NCI-H2029 treated with DMSO at 0.1 percent for 48 hours (cell line): ENCODE results near the gene HBEGF.

ENCODE experiments used
- DNase-seq: peaks from one replicate; lab custom pipeline; 2025; lab: John Stamatoyannopoulos, UW

The HBEGF gene, protein sequence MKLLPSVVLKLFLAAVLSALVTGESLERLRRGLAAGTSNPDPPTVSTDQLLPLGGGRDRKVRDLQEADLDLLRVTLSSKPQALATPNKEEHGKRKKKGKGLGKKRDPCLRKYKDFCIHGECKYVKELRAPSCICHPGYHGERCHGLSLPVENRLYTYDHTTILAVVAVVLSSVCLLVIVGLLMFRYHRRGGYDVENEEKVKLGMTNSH

DNA sequence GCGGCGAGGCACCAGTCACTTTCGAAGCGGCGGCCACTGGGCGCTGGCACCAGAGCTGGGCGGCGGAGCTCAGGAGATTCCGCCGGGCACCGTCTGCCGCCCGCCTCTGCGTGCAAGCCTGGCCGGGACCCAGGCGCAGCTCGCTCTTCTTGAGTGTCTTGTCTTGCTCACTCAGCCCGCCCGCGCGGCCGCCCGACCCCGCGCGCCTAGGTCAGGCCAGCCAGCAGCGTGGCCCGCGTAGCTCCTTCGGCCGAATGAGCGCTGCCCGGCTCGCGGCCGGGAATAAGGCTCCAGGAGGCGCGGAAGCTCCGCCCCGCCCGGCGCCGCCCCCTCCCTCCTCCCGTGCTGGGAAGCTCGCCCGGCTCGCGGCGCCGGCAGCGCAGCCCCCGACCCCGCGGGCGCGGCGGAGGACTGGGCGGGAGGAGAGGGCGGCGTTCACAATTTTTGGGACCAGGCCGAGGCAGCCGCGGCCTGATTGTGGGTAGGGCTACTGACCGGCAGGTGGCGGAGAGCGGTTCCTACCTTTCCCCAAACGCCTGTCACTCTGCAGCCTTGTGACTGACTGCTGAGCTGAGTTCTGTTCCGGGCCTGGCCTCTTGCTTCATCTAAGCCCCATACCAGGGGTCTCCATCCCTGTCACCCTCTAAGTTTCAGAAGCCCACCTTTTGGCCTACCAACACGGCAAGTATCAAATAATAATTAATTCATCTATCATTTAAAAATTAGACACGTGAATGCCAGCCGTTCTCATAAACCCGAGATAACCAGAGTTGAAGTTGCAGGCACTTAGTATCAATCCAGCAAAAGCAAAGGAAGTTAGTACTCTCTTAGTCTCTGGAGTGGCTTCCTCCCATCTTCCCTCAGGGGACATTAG lies at the start of gene HBEGF:
Gene HBEGF, minus strand, starts transcription at position 256 of the 874 bp plus-strand sequence. CDS start 275 bp downstream, outside the sequence.
- DNase-seq, result peak; percentile 43

DNA sequence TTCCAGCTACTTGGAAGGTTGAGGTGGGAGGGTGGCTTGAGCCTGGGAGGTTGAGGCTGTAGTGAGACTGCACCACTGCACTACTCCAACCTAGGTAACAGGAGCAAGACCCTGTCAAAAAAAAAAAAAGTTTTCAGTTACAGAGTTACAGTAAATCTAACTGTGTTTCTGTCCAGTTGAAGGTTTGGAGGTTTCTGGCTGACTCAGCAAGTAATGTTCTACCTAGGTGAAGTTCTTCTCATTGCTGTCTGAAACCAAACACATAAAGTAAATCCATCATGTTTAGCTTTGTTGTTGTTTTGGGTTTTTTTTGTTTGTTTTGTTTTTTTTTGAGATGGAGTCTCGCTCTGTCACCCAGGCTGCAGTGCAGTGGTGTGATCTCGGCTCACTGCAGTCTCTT lies 47.3 kb upstream of the HBEGF start:
- no peak for DNase-seq

DNA sequence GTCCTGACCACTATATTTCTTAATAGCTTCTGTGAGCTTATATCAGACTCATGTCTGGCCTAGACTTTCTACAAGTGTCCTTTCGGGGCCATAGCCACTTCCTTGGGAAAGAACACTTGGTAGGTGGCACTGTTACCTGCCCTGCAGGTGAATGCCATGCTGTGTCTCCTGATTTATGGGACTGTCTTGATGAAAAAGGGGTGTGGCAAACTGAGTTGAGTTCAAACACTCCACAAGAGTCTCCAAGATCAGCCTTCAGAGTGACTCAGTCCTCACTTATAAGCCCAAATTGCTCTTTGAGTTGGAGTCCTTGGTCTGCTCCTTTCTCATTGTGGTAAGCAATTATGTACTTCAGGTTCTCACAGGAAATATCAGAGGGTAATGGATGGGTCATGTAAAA lies 45.3 kb upstream of the HBEGF start:
- no peak for DNase-seq

DNA sequence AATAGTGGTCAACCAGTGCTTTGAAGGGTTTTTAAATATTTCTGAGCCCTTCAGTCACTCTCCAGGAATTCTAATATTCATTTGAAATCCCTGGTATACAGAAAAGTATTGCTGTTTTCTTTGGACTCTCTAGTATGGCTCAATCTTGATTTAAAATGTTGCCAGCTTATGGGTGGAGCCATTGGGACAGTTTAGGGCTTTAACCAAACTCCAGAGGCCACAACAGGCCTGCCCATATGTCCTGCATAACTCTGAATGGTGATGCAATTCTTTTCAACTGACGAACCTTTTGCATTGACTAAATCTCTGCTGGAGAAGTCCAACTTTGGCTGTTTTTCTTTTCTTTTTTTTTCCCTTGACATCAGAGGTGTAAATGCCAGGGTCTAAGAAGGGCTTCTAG lies 44.9 kb upstream of the HBEGF start:
- no peak for DNase-seq

DNA sequence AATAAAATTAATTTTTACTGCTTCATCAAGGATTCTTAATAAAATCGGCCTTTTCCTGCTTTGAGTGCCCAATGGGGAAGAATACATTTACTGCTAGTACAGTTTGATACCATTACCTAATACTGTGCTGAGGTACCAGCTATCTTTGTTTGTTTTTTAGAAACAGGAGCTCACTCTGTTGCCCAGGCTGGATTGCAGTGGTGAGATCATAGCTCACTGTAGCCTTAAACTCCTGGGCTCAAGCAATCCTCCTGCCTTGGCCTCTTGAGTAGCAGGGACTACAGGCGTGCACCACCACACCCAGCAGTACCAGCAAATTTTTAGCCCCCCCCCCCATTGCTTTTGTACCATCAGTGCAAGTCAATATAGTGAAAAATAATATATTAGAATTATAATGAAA lies 41.6 kb upstream of the HBEGF start:
- no peak for DNase-seq

DNA sequence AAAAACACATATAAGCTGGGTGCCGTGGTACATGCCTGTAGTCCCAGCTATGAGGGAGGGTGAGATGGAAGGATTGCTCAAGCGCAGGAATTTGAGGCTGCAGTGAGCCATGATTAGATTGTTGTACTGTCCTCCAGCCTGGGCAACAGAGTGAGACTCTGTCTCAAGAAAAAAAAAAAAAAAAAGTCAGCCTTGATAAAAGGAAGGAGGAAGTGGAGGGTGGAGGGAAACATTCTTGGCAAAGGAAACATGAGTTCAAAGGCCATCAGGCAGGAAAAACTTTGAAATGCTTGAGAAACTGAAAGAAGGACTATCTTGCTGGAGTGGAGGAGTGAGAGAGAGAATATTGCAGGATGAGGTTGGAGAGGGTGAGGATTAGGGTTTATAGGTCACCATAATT lies 36.9 kb upstream of the HBEGF start:
- DNase-seq, result no peak

DNA sequence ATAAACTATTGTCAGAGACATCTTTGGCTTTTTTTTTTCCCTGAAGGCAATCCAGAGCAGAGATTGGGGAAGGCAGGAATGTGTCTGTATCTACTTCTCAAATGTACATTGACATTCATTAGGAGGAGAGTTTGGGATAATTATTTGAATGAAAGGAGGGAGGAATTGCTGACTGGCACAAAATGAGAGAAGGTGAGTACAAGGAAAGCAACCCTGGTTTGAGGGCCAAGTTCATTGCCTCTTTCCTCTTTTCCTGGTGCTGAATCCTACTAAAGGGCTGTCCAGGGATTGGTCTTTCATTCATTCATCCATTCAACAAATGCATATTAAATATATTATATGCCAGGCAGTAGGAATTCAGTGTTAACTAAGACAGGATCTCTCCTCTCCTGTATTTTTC lies 36.5 kb upstream of the HBEGF start:
- DNase-seq, result no peak

DNA sequence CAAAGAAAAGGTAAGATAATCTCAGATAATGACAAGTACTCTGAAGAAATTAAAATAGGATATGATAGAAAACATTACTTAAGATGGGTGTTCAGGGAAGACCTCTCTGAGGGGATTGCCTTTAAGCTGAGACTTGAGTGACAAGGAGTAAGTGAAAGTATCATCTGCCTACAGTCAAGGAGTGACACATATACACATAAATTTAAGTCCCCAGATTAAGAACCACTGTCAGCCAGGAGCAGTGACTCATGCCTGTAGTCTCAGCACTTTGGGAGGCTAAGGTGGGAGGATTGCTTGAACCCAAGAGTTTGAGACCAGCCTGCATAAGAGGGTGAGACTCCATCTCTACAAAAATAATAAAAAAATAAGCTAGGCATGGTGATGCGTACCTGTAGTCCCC lies 35.6 kb upstream of the HBEGF start:
- no peak for DNase-seq

DNA sequence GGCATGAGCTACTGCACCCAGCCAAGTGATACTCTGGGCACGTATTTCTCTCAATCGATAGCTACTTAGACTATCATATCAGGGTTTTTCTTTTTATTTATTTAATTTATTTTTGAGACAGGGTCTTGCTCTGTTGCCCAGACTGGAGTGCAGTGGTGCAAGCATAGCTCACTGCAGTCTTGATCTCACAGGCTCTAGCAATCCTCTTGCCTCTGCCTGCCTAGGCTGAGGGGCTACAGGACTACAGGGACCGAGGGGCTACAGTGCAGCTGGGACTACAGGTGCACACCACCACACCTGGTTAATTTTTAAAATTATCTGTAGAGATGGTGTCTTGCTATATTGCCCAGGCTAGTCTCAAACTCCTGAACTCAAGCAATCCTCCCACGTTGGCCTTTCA lies 34.9 kb upstream of the HBEGF start:
- no peak for DNase-seq

DNA sequence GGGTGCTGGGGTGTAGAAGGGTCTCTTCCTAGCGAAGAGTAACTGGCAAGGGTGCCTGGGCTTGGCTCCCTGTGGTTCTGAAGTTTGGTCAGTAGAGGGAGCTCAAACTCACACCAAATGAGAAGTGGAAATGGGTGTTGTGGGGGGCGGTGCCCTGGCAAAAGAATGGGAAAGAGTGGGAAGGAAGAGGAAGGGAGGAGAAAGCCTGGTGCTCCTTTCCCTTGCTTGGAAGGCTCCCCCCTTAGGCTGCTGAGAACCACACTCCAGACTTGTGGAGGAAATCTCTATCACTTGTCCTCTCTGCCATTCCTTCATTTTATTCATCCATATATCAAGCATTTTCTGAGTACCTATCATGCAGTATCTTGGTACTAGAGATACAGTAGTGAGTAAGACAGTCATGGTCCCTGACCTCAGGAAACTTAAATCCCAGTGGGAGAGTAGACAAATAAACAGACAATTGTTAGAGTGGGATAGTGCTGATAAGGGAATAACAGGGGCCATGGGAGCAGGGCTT lies 26.6 kb upstream of the HBEGF start:
- DNase-seq, result peak; percentile 31

DNA sequence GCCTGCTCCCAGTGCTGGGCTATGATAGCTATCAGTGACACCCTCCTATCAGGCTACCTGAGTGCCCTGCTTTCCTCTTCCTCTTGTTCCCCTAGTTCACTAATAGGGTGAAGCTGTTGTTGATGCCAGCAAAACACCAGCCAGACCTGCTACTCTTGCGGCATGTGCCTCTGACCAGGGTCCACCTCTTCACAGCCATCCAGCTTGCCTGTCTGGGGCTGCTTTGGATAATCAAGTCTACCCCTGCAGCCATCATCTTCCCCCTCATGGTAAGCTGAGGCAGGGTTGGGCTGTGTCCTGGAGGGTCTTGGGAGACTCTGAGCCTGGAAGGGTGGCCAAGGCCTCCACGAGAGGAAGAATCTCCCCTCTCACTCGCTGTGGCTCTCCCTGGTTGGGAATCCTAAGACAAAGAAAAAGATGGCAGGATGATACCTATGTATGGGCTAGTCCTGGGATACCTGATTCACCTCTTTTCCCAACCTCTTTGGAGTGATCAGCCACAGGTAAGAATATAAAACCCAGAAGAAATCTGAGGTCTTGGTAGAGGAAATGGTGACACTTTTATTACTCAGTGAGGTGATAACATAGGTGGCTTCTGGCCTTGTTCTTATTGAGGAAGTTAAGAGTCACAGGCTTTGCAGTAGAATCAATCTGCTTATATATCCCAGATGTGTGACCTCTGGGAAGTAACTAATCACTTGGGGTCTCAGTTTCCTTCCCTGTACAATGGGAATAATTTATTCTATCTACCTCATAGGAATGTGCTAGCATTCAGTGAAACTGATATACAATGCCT lies 25.2 kb upstream of the HBEGF start:
- DNase-seq, result no peak

DNA sequence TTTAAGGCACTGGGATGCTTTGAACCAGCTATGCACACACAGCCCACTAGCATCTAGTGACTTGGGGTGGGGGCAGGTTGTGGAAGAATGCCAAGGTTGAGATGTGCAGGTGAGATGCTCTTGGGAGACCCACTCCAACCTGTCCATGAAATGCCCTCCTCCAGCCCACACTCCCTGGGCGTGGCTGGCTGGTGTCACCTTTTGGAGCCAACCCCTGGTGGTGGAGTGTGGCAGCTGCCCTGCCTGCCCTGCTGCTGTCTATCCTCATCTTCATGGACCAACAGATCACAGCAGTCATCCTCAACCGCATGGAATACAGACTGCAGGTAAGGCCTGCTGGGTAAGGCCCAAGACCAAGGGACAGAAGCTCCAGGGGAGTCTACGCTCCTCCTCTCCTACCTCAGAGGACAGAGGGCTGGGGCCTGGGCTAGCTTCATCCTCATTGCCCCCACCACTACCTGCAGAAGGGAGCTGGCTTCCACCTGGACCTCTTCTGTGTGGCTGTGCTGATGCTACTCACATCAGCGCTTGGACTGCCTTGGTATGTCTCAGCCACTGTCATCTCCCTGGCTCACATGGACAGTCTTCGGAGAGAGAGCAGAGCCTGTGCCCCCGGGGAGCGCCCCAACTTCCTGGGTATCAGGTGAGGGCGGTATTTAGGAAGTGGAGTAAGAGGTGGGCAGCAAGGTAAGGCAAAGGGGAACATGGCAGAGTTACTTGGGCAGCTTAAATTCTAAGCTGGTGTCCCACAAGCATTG lies 21.0 kb upstream of the HBEGF start:
- DNase-seq, result no peak

DNA sequence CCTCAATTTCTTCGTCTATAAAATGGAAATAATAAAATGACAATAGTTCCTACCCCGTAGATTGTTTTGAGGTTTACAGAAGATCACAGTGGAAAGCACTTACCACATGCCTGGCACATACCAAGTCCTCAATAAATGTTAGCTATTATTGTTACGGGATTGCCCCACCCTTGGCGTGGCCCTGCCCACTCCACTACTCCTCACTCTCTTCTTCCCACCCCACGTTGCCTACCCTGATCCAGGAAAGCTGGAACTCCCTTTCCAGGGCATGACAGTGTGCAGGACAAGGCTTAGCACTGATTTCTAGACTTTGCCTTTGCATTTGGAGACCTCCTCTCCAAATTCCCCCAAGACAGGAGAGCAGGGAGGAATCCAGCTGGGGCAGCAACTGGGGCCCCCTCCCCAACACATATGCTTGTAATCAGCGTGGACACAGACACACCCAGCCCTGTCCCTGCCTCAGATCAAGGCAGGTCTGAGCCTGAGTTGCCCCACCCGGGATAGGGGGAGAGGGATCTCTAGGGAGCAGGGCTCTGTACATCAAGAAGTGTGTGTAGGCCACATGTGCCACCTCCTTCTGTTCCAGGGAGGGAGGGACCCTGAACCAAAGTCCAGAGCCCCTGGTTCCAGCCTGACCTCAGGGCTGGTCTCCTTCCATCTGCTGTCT lies 20.3 kb upstream of the HBEGF start:
- no peak for DNase-seq

DNA sequence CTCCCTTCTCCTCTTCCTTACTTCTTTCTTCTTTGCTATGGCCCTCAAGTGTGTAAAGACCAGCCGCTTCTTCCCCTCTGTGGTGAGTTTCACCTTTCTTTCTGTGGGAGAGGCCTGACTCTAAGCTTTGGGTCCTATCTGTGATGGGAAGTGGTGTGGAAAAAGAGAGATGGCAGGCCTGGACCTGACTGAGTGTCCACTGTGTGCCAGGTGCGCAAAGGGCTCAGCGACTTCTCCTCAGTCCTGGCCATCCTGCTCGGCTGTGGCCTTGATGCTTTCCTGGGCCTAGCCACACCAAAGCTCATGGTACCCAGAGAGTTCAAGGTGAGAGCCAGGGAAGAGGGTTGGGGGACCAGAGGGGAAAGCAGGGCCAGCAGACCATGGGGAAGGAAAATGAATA lies 19.5 kb upstream of the HBEGF start:
- DNase-seq, result no peak

DNA sequence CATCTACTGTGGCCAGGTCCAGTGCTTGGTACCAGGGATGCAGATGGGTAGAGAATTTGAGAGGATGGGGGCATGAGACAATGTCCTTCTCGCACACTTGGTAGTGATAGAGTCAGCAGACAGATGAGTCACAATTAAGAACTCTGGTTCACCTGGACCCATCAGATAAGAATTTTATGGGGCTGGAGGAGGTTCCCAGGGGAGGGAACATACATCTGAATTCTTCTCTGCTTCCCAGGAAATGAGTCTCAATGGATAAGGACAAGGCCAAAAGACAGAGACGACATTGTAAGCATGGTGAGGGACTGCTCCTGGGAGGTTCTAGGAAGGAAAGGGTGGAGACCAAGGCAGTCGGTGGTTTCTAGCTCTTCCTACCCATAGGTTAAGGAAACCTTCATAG lies 18.9 kb upstream of the HBEGF start:
- no peak for DNase-seq

DNA sequence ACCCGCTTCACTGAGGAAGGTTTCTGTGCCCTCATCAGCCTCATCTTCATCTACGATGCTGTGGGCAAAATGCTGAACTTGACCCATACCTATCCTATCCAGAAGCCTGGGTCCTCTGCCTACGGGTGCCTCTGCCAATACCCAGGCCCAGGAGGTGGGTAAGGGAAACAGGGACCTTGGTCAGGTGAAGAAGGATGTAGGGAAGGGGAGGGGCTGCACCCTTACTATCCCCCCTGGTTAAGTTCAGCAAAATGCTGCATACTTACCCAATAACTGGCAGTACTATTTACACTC lies 18.0 kb upstream of the HBEGF start:
- DNase-seq, result no peak

DNA sequence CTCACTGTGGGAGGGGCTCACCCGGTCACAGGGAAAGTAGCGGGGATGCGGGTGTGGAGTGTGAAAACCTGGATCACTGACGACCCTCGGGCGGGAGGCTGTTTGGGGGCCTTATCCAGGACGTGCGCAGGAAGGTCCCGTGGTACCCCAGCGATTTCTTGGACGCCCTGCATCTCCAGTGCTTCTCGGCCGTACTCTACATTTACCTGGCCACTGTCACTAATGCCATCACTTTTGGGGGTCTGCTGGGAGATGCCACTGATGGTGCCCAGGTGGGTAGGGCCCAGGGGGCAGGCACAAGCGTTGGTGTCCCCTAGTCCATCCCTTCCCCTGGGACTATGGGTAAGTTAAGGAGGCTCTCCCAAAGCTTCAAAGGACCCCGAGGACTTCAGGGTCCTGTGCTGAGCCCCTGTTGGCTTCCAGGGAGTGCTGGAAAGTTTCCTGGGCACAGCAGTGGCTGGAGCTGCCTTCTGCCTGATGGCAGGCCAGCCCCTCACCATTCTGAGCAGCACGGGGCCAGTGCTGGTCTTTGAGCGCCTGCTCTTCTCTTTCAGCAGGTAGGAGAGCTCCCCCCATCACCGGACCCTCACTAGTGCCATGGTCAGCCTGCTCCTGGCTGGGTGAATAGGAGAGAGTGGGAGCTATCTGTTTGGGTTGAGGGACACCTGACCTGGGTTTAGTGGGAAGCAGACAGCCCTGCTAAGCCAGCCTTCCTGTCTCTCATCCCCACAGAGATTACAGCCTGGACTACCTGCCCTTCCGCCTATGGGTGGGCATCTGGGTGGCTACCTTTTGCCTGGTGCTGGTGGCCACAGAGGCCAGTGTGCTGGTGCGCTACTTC lies 17.4 kb upstream of the HBEGF start:
- DNase-seq, result no peak

DNA sequence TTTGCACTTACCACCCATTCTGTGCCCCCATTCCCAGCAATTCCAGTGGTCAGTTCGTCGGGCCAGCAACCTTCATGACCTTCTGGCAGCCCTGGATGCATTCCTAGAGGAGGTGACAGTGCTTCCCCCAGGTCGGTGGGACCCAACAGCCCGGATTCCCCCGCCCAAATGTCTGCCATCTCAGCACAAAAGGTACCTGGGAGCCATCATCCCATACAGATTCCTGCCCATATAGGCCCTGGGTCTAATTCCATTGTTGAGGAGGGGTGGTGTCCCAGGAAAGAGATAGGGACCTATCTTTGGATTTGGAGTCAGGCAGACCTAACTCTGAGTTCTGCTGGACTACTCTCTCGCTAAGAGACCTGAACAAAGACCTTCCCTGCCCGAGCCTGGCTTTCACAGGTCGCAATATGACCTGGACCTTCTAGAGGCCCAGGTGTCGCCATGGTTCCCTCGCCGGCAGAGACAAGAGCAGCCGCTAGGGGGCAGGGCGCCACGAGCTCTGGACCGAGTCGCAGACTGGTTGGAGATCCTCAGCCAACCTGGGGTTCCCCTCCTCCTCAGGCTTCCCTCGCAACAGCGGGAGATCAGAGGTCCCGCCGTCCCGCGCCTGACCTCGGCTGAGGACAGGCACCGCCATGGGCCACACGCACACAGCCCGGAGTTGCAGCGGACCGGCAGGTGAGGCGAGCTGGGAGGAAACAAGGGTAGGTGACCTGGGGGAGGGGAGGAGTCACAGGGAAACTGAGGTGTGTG lies 16.6 kb upstream of the HBEGF start:
- peak; percentile 52 for DNase-seq

DNA sequence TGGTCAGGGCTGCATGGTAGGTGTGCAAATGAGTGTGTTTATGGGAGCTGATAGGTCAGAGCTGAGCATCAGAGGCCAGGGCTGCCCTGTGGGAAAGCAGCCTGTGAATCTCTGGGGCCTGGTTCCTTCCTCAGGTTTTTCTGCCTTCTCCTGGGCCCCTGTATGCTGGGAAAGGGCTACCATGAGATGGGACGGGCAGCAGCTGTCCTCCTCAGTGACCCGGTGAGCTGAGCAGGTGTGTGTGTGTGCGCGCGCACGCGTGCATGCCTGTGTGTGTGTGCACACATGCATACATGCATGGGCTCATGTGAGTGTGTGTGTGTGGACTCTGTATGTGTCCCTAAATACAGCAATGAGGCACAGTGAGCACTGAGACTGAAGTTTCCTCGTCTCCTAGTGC lies 15.9 kb upstream of the HBEGF start:
- DNase-seq, result no peak

DNA sequence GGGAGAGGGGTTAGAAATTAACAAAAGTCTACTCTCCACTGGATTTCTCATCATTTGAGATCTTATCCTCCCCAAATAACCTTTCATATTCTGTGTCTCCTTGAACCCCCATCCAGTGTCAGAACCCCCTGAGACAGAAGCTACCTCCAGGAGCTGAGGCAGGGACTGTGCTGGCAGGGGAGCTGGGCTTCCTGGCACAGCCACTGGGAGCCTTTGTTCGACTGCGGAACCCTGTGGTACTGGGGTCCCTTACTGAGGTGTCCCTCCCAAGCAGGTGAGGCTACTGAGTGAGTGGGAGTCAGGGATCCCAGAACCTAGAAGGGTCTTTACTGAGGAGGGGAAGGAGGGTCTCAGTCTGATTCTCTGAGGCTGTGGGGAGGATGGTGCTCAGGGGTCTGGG lies 15.5 kb upstream of the HBEGF start:
- no peak for DNase-seq
